ENCODE data around the gene DHRS3.
A peak's percentile ranks its signal among the peaks of the same experiment; 100 is the strongest.
"Not testable (repeated sequence)": the region's sequence is repeated elsewhere in the genome, so short reads cannot be mapped to it uniquely, and the experiment has no call there.

DHRS3 gene

DNA sequence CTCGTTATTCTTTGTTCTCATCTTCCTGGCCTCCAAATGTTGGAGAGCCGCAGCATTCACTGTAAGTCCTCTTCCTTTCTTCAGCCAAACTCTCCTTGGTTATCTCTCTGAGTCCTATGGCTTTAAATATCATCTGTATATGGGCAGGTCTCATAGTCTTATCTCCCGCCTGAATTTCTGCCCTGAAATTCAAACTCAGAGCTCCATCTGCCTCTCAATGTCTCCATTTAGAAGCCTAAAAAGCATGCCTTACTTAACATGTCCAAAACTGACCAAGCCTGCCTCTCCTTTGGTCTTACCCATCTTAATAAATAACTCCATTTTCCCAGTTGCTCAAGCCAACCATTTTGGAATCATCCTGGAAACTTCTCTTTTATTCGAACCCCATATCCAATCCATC, 80.7 kb downstream of the DHRS3 start:
- DNase-seq = no peak

DNA sequence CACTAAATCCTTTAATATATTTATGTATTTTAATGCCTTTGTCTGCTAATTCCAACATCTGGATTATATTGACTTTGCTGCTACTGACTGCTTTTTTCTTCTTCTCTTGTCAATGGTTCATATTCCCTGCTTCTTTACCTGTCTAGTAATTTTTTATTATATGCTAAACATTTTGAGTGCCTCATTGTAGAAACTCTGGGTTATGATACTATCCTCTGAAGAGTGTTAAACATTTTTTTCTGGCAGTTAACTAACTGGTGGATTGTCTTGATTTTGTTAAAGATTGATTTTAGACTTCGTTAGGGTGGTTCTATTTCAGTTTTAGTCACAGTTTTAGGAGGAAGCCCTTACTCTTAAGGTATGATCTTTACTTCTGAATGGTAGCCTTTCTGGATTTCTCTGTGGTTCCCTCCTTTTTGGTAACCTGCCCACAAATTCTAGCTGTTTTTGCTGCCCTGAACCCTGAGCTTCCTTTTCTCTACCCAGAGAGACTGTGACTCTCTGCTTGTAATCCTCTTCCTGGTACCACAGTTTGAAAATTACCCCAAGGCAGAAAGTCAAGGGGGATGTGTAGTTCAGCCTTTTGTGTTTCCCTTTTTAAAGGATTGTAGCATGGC, 81.9 kb downstream of the DHRS3 start:
- no peak for DNase-seq

DNA sequence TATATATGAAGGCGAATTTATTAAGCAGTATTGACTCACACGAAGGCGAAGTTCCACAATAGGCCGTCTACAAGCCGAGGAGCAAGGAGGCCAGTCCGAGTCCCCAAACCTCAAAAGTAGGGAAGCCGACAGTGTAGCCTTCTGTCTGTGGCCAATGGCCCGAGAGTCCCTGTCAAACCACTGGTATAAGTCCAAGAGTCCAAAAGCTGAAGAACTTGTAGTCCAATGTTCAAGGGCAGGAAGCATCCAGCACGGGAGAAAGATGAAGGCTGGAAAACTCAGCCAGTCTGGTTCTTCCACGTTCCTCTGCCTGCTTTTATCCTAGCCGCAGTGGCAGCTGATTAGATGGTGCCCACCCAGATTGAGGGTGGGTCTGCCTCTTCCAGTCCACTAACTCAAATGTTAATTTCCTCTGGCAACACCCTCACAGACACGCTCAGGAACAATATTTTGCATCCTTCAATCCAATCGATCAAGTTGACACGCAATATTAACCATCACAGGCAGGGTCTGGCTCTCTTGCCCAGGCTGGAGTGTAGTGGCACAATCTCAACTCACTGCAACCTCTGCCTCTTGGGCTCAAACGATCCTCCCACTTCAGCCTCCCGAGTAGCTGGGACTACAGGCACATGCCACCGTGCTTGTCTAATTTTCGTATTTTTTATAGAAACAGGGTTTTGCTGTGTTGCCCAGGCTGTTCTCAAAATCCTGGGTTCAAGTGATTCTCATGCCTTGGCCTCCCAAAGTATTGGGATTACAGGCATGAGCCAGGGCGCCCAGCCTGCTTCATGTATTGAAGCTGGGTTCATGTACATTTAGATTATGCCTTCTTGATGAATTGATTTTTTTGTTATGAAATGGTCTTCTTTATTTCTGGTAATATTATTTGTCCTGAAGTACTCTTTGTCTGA, 85.3 kb downstream of the DHRS3 start:
- DNase-seq = no peak

DNA sequence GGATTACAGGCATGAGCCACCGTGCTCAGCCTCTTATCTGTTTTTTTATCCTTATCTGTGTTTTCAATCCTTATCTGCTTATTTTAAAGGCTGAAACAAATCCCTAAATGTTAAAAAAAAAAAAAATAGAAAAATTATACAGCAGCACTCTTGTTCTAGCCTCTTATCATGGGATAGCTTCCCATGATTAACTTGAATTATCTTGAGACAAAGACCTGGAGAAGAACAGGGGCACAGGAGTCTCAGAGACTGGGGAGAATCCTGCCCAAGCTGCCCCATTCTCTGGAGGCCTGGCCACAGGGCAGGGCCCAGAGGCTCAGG, 86.9 kb downstream of the DHRS3 start:
- DNase-seq = no peak

DNA sequence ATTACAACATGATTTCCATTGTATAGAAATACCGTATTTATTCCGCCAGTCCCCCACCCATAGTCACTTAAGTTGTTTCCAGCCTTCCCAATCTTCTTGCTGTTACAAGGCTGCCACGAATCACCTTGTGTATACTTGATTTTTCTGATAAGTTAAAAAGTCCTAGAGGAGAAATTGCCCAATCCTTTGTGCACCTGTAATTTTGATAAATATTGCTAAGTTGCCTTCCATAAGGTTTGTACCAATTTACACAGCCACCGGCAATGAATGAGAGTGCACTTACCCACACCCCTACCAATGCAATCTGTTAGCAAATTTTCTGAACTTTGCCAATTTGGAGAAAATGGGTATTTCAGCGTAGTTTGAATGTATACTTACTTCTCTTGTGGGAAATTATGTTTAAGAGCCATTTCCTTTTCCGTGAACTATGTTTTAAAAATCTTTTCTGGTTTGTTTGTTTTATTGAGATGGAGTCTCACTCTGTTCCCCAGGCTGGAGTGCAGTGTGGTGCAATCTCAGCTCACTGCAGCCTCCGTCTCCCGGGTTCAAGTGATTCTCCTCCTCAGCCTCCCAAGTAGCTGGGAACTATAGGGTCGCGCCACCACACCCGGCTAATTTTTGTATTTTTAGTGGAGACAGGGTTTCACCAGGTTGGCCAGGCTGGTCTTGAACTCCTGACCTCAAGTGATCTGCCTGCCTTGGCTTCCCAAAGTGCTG, 87.4 kb downstream of the DHRS3 start:
- no peak for DNase-seq

DNA sequence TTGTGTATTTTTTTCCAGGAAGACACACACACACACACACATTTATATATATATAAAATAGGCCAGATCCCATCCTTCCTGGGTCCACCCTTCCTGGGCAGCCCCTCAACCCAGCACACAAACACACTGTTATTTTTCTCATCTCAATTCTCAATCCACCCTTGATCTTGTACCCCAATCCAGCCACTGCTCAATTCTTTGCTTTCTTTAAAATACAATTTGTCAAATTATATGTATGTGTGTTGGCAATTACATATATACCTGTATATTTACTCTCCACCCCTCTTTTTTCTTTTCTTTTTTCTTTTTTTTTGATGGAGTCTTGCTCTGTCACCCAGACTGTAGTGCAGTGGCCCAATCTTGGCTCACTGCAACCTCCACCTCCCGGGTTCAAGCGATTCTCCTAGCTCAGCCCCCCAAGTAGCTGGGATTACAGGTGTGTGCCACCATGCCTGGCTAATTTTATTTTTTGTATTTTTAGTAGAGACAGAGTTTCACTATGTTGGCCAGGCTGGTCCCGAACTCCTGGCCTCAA, 88.3 kb downstream of the DHRS3 start:
- DNase-seq = no peak

DNA sequence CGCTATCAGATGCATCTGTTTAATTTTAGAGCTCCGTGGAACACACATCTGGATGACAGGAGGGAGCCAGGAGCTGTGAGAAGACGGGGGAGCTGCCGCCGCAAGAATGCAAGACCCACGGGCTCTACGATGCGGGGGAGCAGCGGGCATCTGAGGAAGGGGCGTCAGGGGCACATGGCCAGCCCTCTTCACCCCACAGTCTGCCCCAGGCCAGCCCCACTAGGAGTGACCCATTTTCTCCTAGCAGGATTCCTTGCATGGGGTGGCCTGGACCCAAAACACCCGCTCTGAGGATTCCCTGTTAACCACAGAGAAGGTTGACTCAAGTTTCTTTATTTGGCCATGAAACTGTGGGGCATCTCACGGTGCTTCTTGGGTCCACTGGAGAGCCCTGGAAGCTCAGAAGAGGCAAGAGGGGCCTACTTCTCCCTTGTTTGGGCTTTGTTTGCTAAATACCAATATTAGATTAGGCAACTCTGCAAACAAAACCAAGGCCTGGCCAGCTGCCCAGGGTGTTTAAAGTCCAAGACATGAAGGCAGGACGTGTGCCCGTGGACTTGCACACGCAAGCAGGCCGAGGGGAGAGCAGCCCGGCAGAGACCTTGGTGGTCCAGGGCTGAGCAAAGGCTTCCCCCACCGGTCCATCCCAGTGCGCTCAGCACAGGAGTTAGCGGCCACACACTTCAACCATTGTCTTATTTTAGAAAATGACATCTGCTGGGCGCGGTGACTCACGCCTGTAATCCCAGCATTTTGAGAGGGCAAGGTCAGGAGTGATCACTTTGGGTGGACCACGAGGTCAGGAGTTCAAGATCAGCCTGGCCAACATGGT, 89.8 kb downstream of the DHRS3 start:
- DNase-seq = peak; percentile 58

DNA sequence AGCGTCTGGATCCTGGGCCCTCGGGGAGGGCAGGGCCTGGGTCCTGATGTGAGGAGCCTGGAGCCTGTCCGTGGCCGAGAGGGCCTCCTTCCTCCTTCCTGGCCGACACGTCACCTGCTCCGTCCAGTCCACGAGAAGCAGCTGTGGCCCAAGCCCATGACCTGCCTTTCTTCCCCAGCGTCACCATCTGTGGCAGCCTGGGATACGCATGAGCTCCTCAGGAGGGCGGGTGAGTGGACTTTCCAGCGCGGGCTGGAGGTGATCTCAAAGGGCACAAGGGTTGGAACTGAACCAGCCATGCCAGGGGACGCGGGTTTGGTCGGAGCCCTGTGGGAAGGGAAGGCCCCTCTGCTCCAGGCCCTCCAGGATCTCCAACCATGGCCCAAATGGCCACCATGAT, 90.4 kb downstream of the DHRS3 start:
- DNase-seq = no peak

DNA sequence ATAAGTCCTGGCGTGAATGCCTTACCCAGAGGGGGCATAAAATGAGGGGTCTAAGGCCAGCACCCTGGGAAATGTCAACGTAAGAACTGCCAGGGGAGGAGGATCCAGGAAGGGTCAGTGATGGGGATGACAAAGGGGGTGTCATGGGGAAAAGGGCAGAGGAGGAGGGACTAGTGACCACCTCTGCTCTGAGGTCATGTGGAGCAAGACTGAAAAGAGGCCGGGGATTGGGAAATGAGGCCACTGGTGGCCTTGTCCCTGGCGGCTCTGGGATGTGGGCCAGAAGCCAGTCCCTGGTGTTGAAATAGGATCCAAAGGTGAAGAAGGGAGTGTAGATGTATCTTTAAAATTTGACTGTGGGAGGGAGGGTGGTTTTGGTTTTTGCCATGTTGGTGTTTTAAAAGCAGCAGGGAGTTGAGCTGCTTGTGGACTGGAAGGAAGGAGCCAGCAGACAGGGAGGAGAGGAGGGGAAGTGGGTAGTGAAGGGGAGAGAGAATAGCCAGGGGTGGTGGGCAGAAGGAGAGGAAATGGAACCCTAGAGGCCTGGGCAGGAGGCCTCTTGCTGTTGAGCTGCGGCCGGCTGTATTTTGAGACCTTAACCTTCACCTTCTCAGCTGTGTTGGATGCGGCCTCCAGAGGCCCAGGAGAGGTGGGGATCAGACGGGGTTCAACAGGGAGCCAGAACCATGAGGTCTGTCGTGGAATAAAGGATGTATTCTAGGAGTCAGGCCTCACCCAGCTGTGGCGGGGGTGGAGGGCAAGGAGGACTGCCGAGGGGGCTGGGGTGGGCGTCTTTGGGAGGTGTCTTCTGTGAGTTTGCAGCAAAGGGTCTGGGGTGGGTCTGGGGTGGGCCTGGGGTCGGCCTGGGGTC, 92.5 kb downstream of the DHRS3 start:
- DNase-seq = no peak

DNA sequence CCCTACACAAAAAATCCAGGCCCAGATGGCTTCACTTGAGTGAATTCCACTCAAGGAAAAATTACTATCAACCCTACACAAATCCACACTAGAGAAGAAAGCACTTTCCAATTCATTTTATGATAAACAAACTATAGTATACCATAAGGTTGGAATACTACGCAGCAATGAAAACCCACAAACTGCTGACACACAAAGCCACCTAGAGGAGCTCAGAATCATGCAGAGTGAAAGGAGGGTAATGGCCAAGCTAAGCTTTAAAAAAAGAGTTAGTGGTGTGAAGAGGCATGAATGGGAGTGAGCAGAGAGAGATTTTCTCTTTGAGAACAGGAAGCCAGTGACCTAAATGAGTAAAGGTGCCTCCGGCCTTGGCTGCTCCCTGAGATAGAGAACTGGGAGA, 93.7 kb downstream of the DHRS3 start:
- no peak for DNase-seq

DNA sequence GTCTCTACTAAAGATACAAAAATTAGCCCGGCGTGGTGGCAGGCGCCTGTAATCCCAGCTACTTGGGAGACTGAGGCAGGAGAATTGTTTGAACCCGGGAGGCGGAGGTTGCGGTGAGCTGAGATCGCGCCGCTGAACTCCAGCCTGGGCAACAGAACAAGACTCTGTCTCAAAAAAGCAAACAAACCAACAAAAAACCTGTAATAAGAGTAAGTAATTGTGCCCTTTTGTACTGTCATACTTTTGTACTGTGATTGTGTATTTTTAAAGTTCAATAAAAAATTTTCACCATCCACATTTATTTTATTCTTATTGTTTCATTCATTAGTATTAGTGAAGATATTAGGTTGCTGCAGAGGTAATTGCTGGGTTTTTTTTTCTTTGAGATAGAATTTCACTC, 95.2 kb downstream of the DHRS3 start:
- not testable (repeated sequence) for DNase-seq

DNA sequence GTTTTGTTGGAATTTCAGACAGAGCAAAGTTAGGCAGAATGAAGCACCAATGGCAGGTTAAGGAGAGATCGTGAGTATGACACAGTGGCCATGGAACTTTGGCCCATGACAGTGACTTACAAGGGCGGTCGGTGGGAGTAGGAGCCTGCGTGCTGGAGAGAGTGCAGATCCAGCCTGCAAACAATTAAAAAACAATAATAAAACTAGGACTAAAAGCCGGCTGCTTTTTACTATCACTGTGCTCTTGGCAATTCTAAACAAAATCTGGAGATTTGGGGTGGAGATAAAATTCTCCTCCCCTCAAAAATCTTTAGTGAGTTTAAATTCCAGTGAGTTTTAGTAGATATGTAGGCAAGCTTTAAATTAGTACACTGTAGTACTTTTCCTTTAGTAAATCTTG, 96.9 kb downstream of the DHRS3 start:
- no peak for DNase-seq

DNA sequence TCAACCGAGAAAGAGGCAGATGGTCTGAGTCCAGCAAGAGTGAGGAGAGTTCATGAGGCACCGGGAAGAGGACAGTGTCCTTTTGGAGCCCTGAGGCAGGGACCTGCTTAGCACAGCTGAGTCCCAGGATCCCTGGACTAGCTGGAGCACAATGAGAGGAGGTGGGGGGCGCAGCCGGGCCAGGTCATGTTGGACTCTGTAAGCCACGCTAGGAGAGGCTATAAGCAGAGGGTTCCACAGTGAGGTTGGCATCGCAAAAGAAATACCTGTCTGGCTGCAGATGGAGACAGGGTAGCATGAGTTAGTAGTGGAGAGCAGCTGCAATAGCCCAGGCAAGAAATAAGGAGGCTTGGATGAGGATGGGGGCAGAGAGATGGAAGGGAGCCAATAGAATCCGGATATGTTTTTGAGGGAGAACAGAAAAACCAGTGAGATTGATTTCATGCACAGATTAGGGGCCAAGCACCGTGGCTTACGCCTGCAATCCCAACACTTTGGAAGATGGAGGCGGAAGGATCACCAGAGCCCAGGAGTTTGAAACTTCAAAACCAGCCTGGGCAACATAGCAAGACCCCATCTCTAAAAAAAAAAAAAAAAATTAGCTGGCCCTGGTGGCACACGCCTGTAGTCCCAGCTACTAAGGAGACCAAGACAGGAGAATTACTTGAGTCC, 98.2 kb downstream of the DHRS3 start:
- no peak for DNase-seq

DNA sequence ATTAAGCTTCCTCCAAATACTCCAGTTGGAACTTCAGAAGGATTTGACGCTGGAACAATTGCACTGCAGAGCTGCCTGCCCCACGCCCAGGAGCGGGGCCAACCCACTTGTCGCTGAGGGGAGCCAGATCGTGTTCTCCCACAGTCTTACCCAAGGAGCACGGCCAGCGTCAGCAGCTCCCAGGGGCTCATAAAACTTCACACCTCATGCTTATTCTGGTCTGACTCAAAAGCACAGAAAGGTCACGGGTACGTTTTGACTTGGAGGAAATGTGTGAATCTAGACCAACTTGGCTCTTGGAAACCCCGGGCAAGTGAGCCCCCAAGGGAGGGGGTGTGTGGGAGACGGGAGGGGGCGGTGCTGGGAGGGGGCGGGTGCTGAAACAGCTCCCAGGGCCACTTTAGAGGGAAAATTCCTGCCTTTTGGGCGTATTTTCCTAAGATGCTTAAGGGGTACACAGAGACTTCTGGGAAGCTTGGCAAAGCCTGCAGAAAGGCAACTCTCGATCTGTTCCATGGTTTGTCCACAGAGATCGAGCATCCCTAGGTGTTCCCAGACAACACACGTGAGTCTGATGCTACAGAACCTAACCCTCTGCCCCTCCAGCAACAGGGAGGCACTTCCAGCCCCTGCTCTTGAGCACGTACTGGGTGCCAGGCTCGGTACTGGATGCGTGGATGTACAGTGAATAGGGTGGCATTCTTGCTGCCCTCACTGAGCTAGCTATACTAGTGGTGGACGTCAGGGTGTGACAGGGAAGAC, 98.9 kb downstream of the DHRS3 start:
- no peak for DNase-seq

Data from NCI-H82 (cell line).